HuH-7 (cell line): Measurements from ENCODE around the gene RFX6.
"Not testable (repeated sequence)": the region's sequence is repeated elsewhere in the genome, so short reads cannot be mapped to it uniquely, and the experiment has no call there.

Experiments
- DNase-seq: peaks from one replicate; pipeline ENCODE4 v3.0.0; 2011; ENCODE audit warnings: low spot score

RFX6 gene

GRCh38 chr6:116876635-116877611 is at the start of gene RFX6:
RFX6 (plus strand) TSS chr6:116877242; CDS start chr6:116877276, 34 bp downstream.
- DNase-seq, result peak; percentile 52

GRCh38 chr6:116827561-116828240 is 49.3 kb upstream of the RFX6 start:
- DNase-seq, result no peak

- DNase-seq, result no peak
These were observed 48.1 kb upstream of the RFX6 start, which contains the start of gene GPRC6A for GRCh38 chr6:116828983-116829382. GPRC6A (minus strand) TSS chr6:116829083; CDS start chr6:116829013, 70 bp downstream.

- not testable (repeated sequence) for DNase-seq
These were observed 42.5 kb upstream of the RFX6 start for GRCh38 chr6:116834526-116834925.

- DNase-seq, result no peak
These were observed 40.3 kb upstream of the RFX6 start for GRCh38 chr6:116836606-116837342.

- DNase-seq, result no peak
These were observed 37.0 kb upstream of the RFX6 start for GRCh38 chr6:116840091-116840490.

GRCh38 chr6:116842459-116842858 is 34.6 kb upstream of the RFX6 start:
- no peak for DNase-seq

- DNase-seq, result peak; percentile 18
These were observed 29.8 kb upstream of the RFX6 start for GRCh38 chr6:116847227-116847626.

GRCh38 chr6:116858060-116858459 is 19.0 kb upstream of the RFX6 start:
- DNase-seq, result no peak

GRCh38 chr6:116859264-116859663 is 17.8 kb upstream of the RFX6 start:
- DNase-seq, result no peak

- DNase-seq, result no peak
These were observed 10.7 kb upstream of the RFX6 start for GRCh38 chr6:116866281-116866871.

GRCh38 chr6:116872771-116873170 is 4.3 kb upstream of the RFX6 start:
- DNase-seq, result no peak

GRCh38 chr6:116876107-116876506 is 935 bp upstream of the RFX6 start:
- DNase-seq, result no peak

GRCh38 chr6:116877743-116878142 is 701 bp downstream of the RFX6 start:
- DNase-seq, result no peak

- no peak for DNase-seq
These were observed 4.2 kb downstream of the RFX6 start for GRCh38 chr6:116881236-116881635.

- no peak for DNase-seq
These were observed 6.0 kb downstream of the RFX6 start for GRCh38 chr6:116883005-116883404.

- DNase-seq, result peak; percentile 29
These were observed 7.5 kb downstream of the RFX6 start for GRCh38 chr6:116884530-116884929.

- no peak for DNase-seq
These were observed 10.1 kb downstream of the RFX6 start for GRCh38 chr6:116887168-116887567.

- no peak for DNase-seq
These were observed 10.9 kb downstream of the RFX6 start for GRCh38 chr6:116887894-116888293.

- no peak for DNase-seq
These were observed 11.8 kb downstream of the RFX6 start for GRCh38 chr6:116888732-116889360.

GRCh38 chr6:116894669-116895068 is 17.6 kb downstream of the RFX6 start:
- no peak for DNase-seq
